Naive thymus-derived CD4-positive, alpha-beta T cell (primary cell): ENCODE data around the gene NTNG1. TPM values are rescaled to one million over a fixed set of nuclear protein-coding genes. Genes with fewer than 3 reads are reported as not detected.

ENCODE experiments used
- ATAC-seq: fragments of 150-1000 bp; cut with Tn5 transposase; 2 replicates; pipeline ENCODE4 v1.10.0; 2021; ENCODE audit warnings: mild to moderate bottlenecking, moderate library complexity
- CTCF ChIA-PET: fragments of 350-600 bp; sonication (Branson Sonifier 250); formaldehyde crosslinking; loops from one replicate; lab custom pipeline; 2021; ENCODE audit warnings: antibody characterized with exemption; lab: Charles Lee
- POLR2A ChIA-PET: fragments of 350-600 bp; sonication (Branson Sonifier 250); formaldehyde crosslinking; loops from one replicate; lab custom pipeline; 2021; ENCODE audit warnings: antibody characterized with exemption, inconsistent platforms; lab: Charles Lee
- DNase-seq, 9 donors: peaks; one replicate each; pipeline versions ENCODE4 v3.0.0 to v3.0.0-alpha.2; 2020 to 2022; ENCODE audit warnings: mixed read lengths in 1 of 9
- H3K27ac ChIP-seq: one replicate; pipeline ENCODE4 v1.7.0; 2013; ENCODE audit warnings: mild to moderate bottlenecking, low read depth, low read length, moderate library complexity
- H3K27me3 ChIP-seq, 2 donors: one replicate each; pipeline ENCODE4 v1.7.0; 2013; ENCODE audit warnings: low read length in 2 of 2, mild to moderate bottlenecking in 2 of 2, moderate library complexity in 2 of 2; ENCODE audit not compliant: control insufficient read depth in 2 of 2, insufficient read depth in 2 of 2
- H3K36me3 ChIP-seq, 3 experiments: 1 replicate in 2 of 3; 2 replicates in 1 of 3; pipeline ENCODE4 v1.7.0; 2013; ENCODE audit warnings: low read length in 3 of 3, mild to moderate bottlenecking in 3 of 3, moderate library complexity in 1 of 3; ENCODE audit not compliant: insufficient read depth in 3 of 3, control insufficient read depth in 2 of 3
- H3K4me1 ChIP-seq, 2 donors: one replicate each; pipeline ENCODE4 v1.7.0; 2013; ENCODE audit warnings: low read length in 2 of 2, mild to moderate bottlenecking in 2 of 2, moderate library complexity in 1 of 2; ENCODE audit not compliant: control insufficient read depth in 2 of 2, insufficient read depth in 2 of 2
- H3K4me3 ChIP-seq: 2 replicates; pipeline ENCODE4 v1.7.0; 2013; ENCODE audit warnings: mild to moderate bottlenecking, low read length
- H3K9me3 ChIP-seq, 3 experiments: 1 replicate in 2 of 3; 2 replicates in 1 of 3; pipeline ENCODE4 v1.7.0; 2013; ENCODE audit warnings: low read length in 3 of 3; ENCODE audit not compliant: control insufficient read depth in 2 of 3
- H3K27ac Mint-ChIP-seq, 9 donors: one replicate each; pipeline ENCODE4 v1.8.0; 2020 to 2022; ENCODE audit warnings: mixed read lengths in 9 of 9, mild to moderate bottlenecking in 8 of 9, moderate library complexity in 5 of 9, inconsistent platforms in 2 of 9
- H3K27me3 Mint-ChIP-seq, 5 donors: one replicate each; pipeline ENCODE4 v1.8.0; 2021 to 2022; ENCODE audit warnings: mixed read lengths in 5 of 5, mild to moderate bottlenecking in 1 of 5
- H3K36me3 Mint-ChIP-seq, 5 donors: one replicate each; pipeline ENCODE4 v1.8.0; 2020 to 2022; ENCODE audit warnings: mixed read lengths in 5 of 5, mild to moderate bottlenecking in 3 of 5, inconsistent platforms in 1 of 5
- H3K4me1 Mint-ChIP-seq, 7 donors: one replicate each; pipeline ENCODE4 v1.8.0; 2020 to 2022; ENCODE audit warnings: mixed read lengths in 7 of 7, mild to moderate bottlenecking in 3 of 7, inconsistent platforms in 1 of 7
- H3K4me3 Mint-ChIP-seq, 10 donors: one replicate each; pipeline ENCODE4 v1.8.0; 2020 to 2022; ENCODE audit warnings: mild to moderate bottlenecking in 10 of 10, mixed read lengths in 10 of 10, moderate library complexity in 6 of 10, inconsistent platforms in 2 of 10
- H3K9me3 Mint-ChIP-seq, 11 donors: one replicate each; pipeline ENCODE4 v1.8.0; 2020 to 2022; ENCODE audit warnings: mixed read lengths in 11 of 11, mild to moderate bottlenecking in 4 of 11, inconsistent platforms in 1 of 11, moderate library complexity in 1 of 11
- intact Hi-C, 2 donors: fragments of 100-400 bp; cut with micrococcal nuclease; formaldehyde crosslinking; loops; one replicate each; pipeline ENCODE4 v1.15.1; 2023
- polyA plus RNA-seq, 2 donors: library from polyadenylated mRNA; unstranded; fragments of 300-500 nt; fragmentation: Illumina TruSeq; gene quantifications; one replicate each; pipeline ENCODE4 v1.2.3, GENCODE V29; 2021
- total RNA-seq, 6 experiments: library from RNA in 5 of 6; stranded (reverse) in 5 of 6; gene quantifications; 1 replicate in 5 of 6; 2 replicates in 1 of 6; pipeline ENCODE4 v1.2.3 and lab custom pipeline; 2021 to 2026

Gene NTNG1
- total and polyA plus RNA-seq, 7 experiments from 2014 or later = not detected

GRCh38 chr1:107169615-107170014, 28.8 kb downstream of the NTNG1 start:
- peaks cover 0 to 11% (median 4%) of the 10 kb centered on the region in 11 donors for H3K9me3 Mint-ChIP-seq
- Histone ChIP-seq H3K27ac (no peak overlapping the region), H3K4me1 (no peaks in the 10 kb centered on the region), H3K9me3 (no peaks in the 10 kb centered on the region), H3K36me3 (no peaks in the 10 kb centered on the region), H3K4me3 (no peak overlapping the region), H3K27me3 (no peaks in the 10 kb centered on the region)
- H3K4me3 Mint-ChIP-seq = no peak overlapping the region
- ATAC-seq = no peak
- H3K27me3 Mint-ChIP-seq = peaks cover 0 to 20% (median 3%) of the 10 kb centered on the region in 5 donors
- no peaks in the 10 kb centered on the region for H3K36me3 Mint-ChIP-seq
- no peak for DNase-seq
- H3K27ac Mint-ChIP-seq = no peak overlapping the region
- POLR2A ChIA-PET = no interaction called here
- peaks cover 0 to 2% (median 0%) of the 10 kb centered on the region in 7 donors for H3K4me1 Mint-ChIP-seq
- intact Hi-C loops = no loop called here
- CTCF ChIA-PET = no interaction called here

GRCh38 chr1:107171333-107171732, 30.5 kb downstream of the NTNG1 start:
- intact Hi-C loops = no loop called here
- Histone ChIP-seq H3K9me3 (no peaks in the 10 kb centered on the region), H3K4me3 (no peak overlapping the region), H3K4me1 (no peaks in the 10 kb centered on the region), H3K27me3 (no peaks in the 10 kb centered on the region), H3K36me3 (no peaks in the 10 kb centered on the region), H3K27ac (no peak overlapping the region)
- Mint-ChIP-seq H3K4me3 (no peak overlapping the region), H3K36me3 (no peaks in the 10 kb centered on the region), H3K27ac (no peak overlapping the region), H3K9me3 (peaks cover 0 to 3% (median 0%) of the 10 kb centered on the region in 11 donors), H3K4me1 (peaks cover 0 to 2% (median 0%) of the 10 kb centered on the region in 7 donors), H3K27me3 (peaks cover 0 to 25% (median 3%) of the 10 kb centered on the region in 5 donors)
- ChIA-PET CTCF (no interaction called here), POLR2A (no interaction called here)
- no peak for DNase-seq
- no peak for ATAC-seq

GRCh38 chr1:107172450-107173170, 31.8 kb downstream of the NTNG1 start:
- no peak for ATAC-seq

GRCh38 chr1:107175102-107175909, 34.5 kb downstream of the NTNG1 start:
- ChIA-PET POLR2A (no interaction called here), CTCF (no interaction called here)
- no peaks in the 10 kb centered on the region for H3K36me3 Mint-ChIP-seq
- Histone ChIP-seq H3K9me3 (no peaks in the 10 kb centered on the region), H3K27ac (no peak overlapping the region), H3K4me1 (no peaks in the 10 kb centered on the region), H3K27me3 (no peaks in the 10 kb centered on the region), H3K36me3 (no peaks in the 10 kb centered on the region), H3K4me3 (no peak overlapping the region)
- no peak overlapping the region for H3K27ac Mint-ChIP-seq
- peaks cover 0 to 33% (median 6%) of the 10 kb centered on the region in 5 donors for H3K27me3 Mint-ChIP-seq
- DNase-seq = no peak
- ATAC-seq = no peak
- no peak overlapping the region for H3K4me3 Mint-ChIP-seq
- H3K9me3 Mint-ChIP-seq = peaks cover 0 to 5% (median 0%) of the 10 kb centered on the region in 11 donors
- H3K4me1 Mint-ChIP-seq = no peaks in the 10 kb centered on the region
- intact Hi-C loops = no loop called here

More at GRCh38 chr1:107172450-107173170, 31.8 kb downstream of the NTNG1 start:
- peaks cover 0 to 5% (median 0%) of the 10 kb centered on the region in 11 donors for H3K9me3 Mint-ChIP-seq
- Histone ChIP-seq H3K9me3 (no peaks in the 10 kb centered on the region), H3K4me1 (no peaks in the 10 kb centered on the region), H3K4me3 (no peak overlapping the region), H3K27ac (no peak overlapping the region), H3K27me3 (no peaks in the 10 kb centered on the region), H3K36me3 (no peaks in the 10 kb centered on the region)
- H3K4me1 Mint-ChIP-seq = peaks cover 0 to 2% (median 0%) of the 10 kb centered on the region in 7 donors
- ChIA-PET POLR2A (no interaction called here), CTCF (no interaction called here)
- DNase-seq = no peak
- peaks cover 0 to 33% (median 9%) of the 10 kb centered on the region in 5 donors for H3K27me3 Mint-ChIP-seq
- intact Hi-C loops = no loop called here
- no peak overlapping the region for H3K27ac Mint-ChIP-seq
- no peak overlapping the region for H3K4me3 Mint-ChIP-seq
- no peaks in the 10 kb centered on the region for H3K36me3 Mint-ChIP-seq

- Mint-ChIP-seq H3K27me3 (peaks cover 0 to 30% (median 22%) of the 10 kb centered on the region in 5 donors), H3K27ac (no peak overlapping the region), H3K36me3 (no peaks in the 10 kb centered on the region), H3K9me3 (peaks cover 0 to 5% (median 0%) of the 10 kb centered on the region in 11 donors), H3K4me1 (no peaks in the 10 kb centered on the region), H3K4me3 (no peak overlapping the region)
- ChIA-PET POLR2A (no interaction called here), CTCF (no interaction called here)
- H3K27ac ChIP-seq = no peak overlapping the region
- H3K4me1 ChIP-seq = no peaks in the 10 kb centered on the region
- no peak overlapping the region for H3K4me3 ChIP-seq
- ATAC-seq (no peak), DNase-seq (no peak)
- no peaks in the 10 kb centered on the region for H3K9me3 ChIP-seq
- H3K36me3 ChIP-seq = no peaks in the 10 kb centered on the region
- intact Hi-C loops = no loop called here
- no peaks in the 10 kb centered on the region for H3K27me3 ChIP-seq
These were observed 40.6 kb downstream of the NTNG1 start for GRCh38 chr1:107181253-107181969.

GRCh38 chr1:107183011-107183410, 42.2 kb downstream of the NTNG1 start:
- H3K4me1 ChIP-seq = no peaks in the 10 kb centered on the region
- no peaks in the 10 kb centered on the region for H3K27me3 ChIP-seq
- no peak overlapping the region for H3K27ac ChIP-seq
- no peaks in the 10 kb centered on the region for H3K36me3 ChIP-seq
- Mint-ChIP-seq H3K9me3 (peaks cover 0 to 3% (median 0%) of the 10 kb centered on the region in 11 donors), H3K27me3 (peaks cover 0 to 30% (median 12%) of the 10 kb centered on the region in 5 donors), H3K27ac (no peak overlapping the region), H3K36me3 (no peaks in the 10 kb centered on the region), H3K4me1 (no peaks in the 10 kb centered on the region), H3K4me3 (no peak overlapping the region)
- no peak overlapping the region for H3K4me3 ChIP-seq
- POLR2A ChIA-PET = no interaction called here
- CTCF ChIA-PET = no interaction called here
- ATAC-seq (no peak), DNase-seq (no peak)
- intact Hi-C loops = no loop called here
- H3K9me3 ChIP-seq = no peaks in the 10 kb centered on the region
